HEK293 (cell line): ENCODE results near the gene FNDC1.

Source experiments
- CTCF ChIA-PET: fragments of 350-600 bp; formaldehyde crosslinking; extraction: SDS; loops from one replicate; lab custom pipeline; 2021; ENCODE audit warnings: antibody characterized with exemption; lab: Yijun Ruan, JAX
- POLR2A ChIA-PET: fragments of 300-600 bp; formaldehyde crosslinking; extraction: SDS; loops from one replicate; lab custom pipeline; 2020; ENCODE audit warnings: antibody characterized with exemption, inconsistent platforms; lab: Yijun Ruan, JAX
- H3K27ac ChIP-seq: fragments of 200-500 bp; sonication (Bioruptor generic); 2 replicates; pipeline ENCODE4 v1.5.1; 2014; ENCODE audit warnings: low read depth, low read length, control low read depth, inconsistent platforms; ENCODE audit errors: extremely low read depth
- H3K36me3 ChIP-seq, 2 experiments: fragments of 200-500 bp in 1 of 2; sonication (Bioruptor generic) in 1 of 2; 1 replicate in 1 of 2; 2 replicates in 1 of 2; pipeline ENCODE4 v1.5.1; 2014 to 2017; ENCODE audit warnings: inconsistent platforms in 2 of 2, low read length in 2 of 2; ENCODE audit not compliant: control insufficient read depth in 2 of 2, insufficient read depth in 1 of 2
- H3K4me1 ChIP-seq: fragments of 200-500 bp; sonication (Bioruptor generic); 2 replicates; pipeline ENCODE4 v1.5.1; 2014; ENCODE audit warnings: mild to moderate bottlenecking, low read length, inconsistent platforms; ENCODE audit not compliant: control insufficient read depth, insufficient read depth
- H3K4me3 ChIP-seq: 2 replicates; pipeline ENCODE4 v1.5.1; 2011; ENCODE audit warnings: low read depth, mild to moderate bottlenecking, control low read depth, low read length, moderate library complexity
- H3K9me3 ChIP-seq: fragments of 200-500 bp; sonication (Bioruptor generic); 2 replicates; pipeline ENCODE4 v1.5.1; 2014; ENCODE audit warnings: low read depth, low read length, inconsistent platforms; ENCODE audit not compliant: control insufficient read depth, insufficient read depth
- EGR2 ChIP-seq: fragments of 450-650 bp; formaldehyde crosslinking; IDR thresholded peaks from 2 replicates; pipeline ENCODE4 v1.5.1; 2016; ENCODE audit warnings: low read depth, missing biosample characterization, missing genetic modification characterization
- ELK4 ChIP-seq: IDR thresholded peaks from 2 replicates; pipeline ENCODE4 v1.6.1; 2011; ENCODE audit warnings: mild to moderate bottlenecking, low read depth, low read length, borderline replicate concordance
- HOXA7 ChIP-seq: sonication (generic); formaldehyde crosslinking; IDR thresholded peaks from 2 replicates; pipeline ENCODE4 v1.8.1; 2022; ENCODE audit warnings: missing genetic modification reagents, borderline replicate concordance
- HOXD13 ChIP-seq: sonication (generic); formaldehyde crosslinking; IDR thresholded peaks from 2 replicates; pipeline ENCODE4 v1.8.0; 2022; ENCODE audit warnings: missing genetic modification reagents, borderline replicate concordance
- KLF9 ChIP-seq: fragments of 450-650 bp; formaldehyde crosslinking; IDR thresholded peaks from 2 replicates; pipeline ENCODE4 v1.5.1; 2016; ENCODE audit warnings: missing biosample characterization, missing genetic modification characterization, low read depth
- SCRT1 ChIP-seq: fragments of 450-650 bp; formaldehyde crosslinking; IDR thresholded peaks from 2 replicates; pipeline ENCODE4 v1.5.1; 2016; ENCODE audit warnings: missing biosample characterization, missing genetic modification characterization, borderline replicate concordance
- SCRT2 ChIP-seq: fragments of 450-650 bp; formaldehyde crosslinking; IDR thresholded peaks from 2 replicates; pipeline ENCODE4 v1.5.1; 2016; ENCODE audit warnings: missing biosample characterization, missing genetic modification characterization
- YY2 ChIP-seq: fragments of 450-650 bp; formaldehyde crosslinking; IDR thresholded peaks from 2 replicates; pipeline ENCODE4 v1.5.1; 2016; ENCODE audit warnings: missing biosample characterization, missing genetic modification characterization
- ZBTB1 ChIP-seq: fragments of 450-650 bp; formaldehyde crosslinking; IDR thresholded peaks from 2 replicates; pipeline ENCODE4 v1.5.1; 2016; ENCODE audit warnings: missing biosample characterization, missing genetic modification characterization
- ZBTB8A ChIP-seq: fragments of 450-650 bp; formaldehyde crosslinking; IDR thresholded peaks from 2 replicates; pipeline ENCODE4 v1.5.1; 2016; ENCODE audit warnings: missing biosample characterization, missing genetic modification characterization
- ZFHX2 ChIP-seq: fragments of 450-650 bp; formaldehyde crosslinking; conservative IDR thresholded peaks from 2 replicates; pipeline ENCODE4 v1.5.1; 2016; ENCODE audit warnings: missing biosample characterization, missing genetic modification characterization
- ZNF114 ChIP-seq: fragments of 450-650 bp; formaldehyde crosslinking; IDR thresholded peaks from 2 replicates; pipeline ENCODE4 v1.5.0; 2017; ENCODE audit warnings: missing biosample characterization, missing genetic modification characterization
- ZNF133 ChIP-seq: fragments of 450-650 bp; formaldehyde crosslinking; IDR thresholded peaks from 2 replicates; pipeline ENCODE4 v1.5.1; 2016; ENCODE audit warnings: missing biosample characterization, missing genetic modification characterization
- ZNF184 ChIP-seq: fragments of 450-650 bp; IDR thresholded peaks from 2 replicates; pipeline ENCODE4 v1.5.1; 2018; ENCODE audit warnings: missing biosample characterization, mild to moderate bottlenecking, missing genetic modification characterization
- ZNF211 ChIP-seq: fragments of 450-650 bp; formaldehyde crosslinking; IDR thresholded peaks from 2 replicates; pipeline ENCODE4 v1.5.1; 2016; ENCODE audit warnings: low read depth, missing biosample characterization, missing genetic modification characterization
- ZNF311 ChIP-seq: fragments of 450-650 bp; formaldehyde crosslinking; IDR thresholded peaks from 2 replicates; pipeline ENCODE4 v1.5.1; 2017; ENCODE audit warnings: missing biosample characterization, missing genetic modification characterization, borderline replicate concordance
- ZNF366 ChIP-seq: fragments of 450-650 bp; formaldehyde crosslinking; conservative IDR thresholded peaks from 2 replicates; pipeline ENCODE4 v1.5.1; 2016; ENCODE audit warnings: missing biosample characterization, missing genetic modification characterization
- ZNF423 ChIP-seq: fragments of 450-650 bp; formaldehyde crosslinking; IDR thresholded peaks from 2 replicates; pipeline ENCODE4 v1.5.1; 2016; ENCODE audit warnings: missing biosample characterization, missing genetic modification characterization
- ZNF513 ChIP-seq: fragments of 450-650 bp; IDR thresholded peaks from 2 replicates; pipeline ENCODE4 v1.5.1; 2018; ENCODE audit warnings: missing biosample characterization, missing genetic modification characterization
- ZNF596 ChIP-seq: fragments of 450-650 bp; IDR thresholded peaks from 2 replicates; pipeline ENCODE4 v1.5.0; 2018; ENCODE audit warnings: missing biosample characterization, mild to moderate bottlenecking, missing genetic modification characterization, moderate library complexity
- ZNF654 ChIP-seq: fragments of 450-650 bp; formaldehyde crosslinking; IDR thresholded peaks from 2 replicates; pipeline ENCODE4 v1.5.1; 2016; ENCODE audit warnings: low read depth, missing biosample characterization, missing genetic modification characterization
- ZNF677 ChIP-seq: fragments of 450-650 bp; IDR thresholded peaks from 2 replicates; pipeline ENCODE4 v1.5.0; 2018; ENCODE audit warnings: missing biosample characterization, mild to moderate bottlenecking, missing genetic modification characterization, moderate library complexity
- ZSCAN16 ChIP-seq: fragments of 450-650 bp; formaldehyde crosslinking; IDR thresholded peaks from 2 replicates; pipeline ENCODE4 v1.5.1; 2016; ENCODE audit warnings: missing biosample characterization, missing genetic modification characterization
- ZSCAN23 ChIP-seq: fragments of 450-650 bp; formaldehyde crosslinking; IDR thresholded peaks from 2 replicates; pipeline ENCODE4 v1.5.1; 2016; ENCODE audit warnings: missing biosample characterization, missing genetic modification characterization
- ZXDB ChIP-seq: fragments of 450-650 bp; formaldehyde crosslinking; IDR thresholded peaks from 2 replicates; pipeline ENCODE4 v1.5.1; 2016; ENCODE audit warnings: missing biosample characterization, missing genetic modification characterization
- TF ChIP-seq, protein P1 (sequence below): fragments of 450-650 bp; formaldehyde crosslinking; IDR thresholded peaks from 2 replicates; pipeline ENCODE4 v1.5.1; 2016; ENCODE audit warnings: missing biosample characterization, missing genetic modification characterization
- TF ChIP-seq, protein P2 (sequence below): fragments of 450-650 bp; formaldehyde crosslinking; IDR thresholded peaks from 2 replicates; pipeline ENCODE4 v1.5.1; 2017; ENCODE audit warnings: missing biosample characterization, missing genetic modification characterization
- TF ChIP-seq, protein P3 (sequence below): fragments of 450-650 bp; formaldehyde crosslinking; IDR thresholded peaks from 2 replicates; pipeline ENCODE4; 2016; ENCODE audit warnings: missing biosample characterization, missing genetic modification characterization

Gene FNDC1

DNA sequence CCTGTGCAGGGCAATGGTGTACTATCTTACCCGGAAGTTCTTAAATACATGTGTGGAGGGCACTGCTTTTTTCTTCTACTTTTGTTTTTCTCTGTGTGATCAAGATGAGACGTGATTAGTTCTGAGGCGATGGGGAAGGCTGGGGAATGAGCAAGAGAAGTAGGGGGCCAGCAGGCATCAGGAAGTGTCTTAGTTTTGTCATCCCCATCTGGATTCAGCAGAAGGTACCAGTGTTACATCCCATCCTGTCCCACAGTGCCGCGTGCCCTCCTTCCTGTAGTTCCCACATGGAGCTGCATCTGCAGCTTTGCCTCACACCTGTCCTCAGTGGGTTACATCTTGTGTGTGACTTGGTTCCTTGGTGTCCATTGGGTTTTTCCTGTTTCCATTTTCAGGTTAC is 86.9 kb downstream of the FNDC1 start:
- TF ChIP-seq ZNF133 (tag by site-specific recombination) = no peak
- TF ChIP-seq, protein P1, sequence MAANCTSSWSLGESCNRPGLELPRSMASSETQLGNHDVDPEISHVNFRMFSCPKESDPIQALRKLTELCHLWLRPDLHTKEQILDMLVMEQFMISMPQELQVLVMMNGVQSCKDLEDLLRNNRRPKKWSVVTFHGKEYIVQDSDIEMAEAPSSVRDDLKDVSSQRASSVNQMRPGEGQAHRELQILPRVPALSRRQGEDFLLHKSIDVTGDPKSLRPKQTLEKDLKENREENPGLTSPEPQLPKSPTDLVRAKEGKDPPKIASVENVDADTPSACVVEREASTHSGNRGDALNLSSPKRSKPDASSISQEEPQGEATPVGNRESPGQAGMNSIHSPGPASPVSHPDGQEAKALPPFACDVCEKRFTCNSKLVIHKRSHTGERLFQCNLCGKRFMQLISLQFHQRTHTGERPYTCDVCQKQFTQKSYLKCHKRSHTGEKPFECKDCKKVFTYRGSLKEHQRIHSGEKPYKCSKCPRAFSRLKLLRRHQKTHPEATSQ = no peak
- TF ChIP-seq EGR2 = no peak
- no peak for TF ChIP-seq ZNF677
- no peak for TF ChIP-seq SCRT2 (tag by site-specific recombination)
- no peak for TF ChIP-seq ELK4
- TF ChIP-seq ZNF654 = no peak
- no peak for TF ChIP-seq HOXA7
- TF ChIP-seq ZFHX2 (tag by site-specific recombination) = no peak
- TF ChIP-seq SCRT1 (tag by site-specific recombination) = no peak
- TF ChIP-seq ZNF596 (tag by site-specific recombination) = no peak
- H3K4me1 ChIP-seq = no peaks in the 10 kb centered on the region
- no peak overlapping the region for H3K4me3 ChIP-seq
- POLR2A ChIA-PET = no interaction called here
- H3K36me3 ChIP-seq = no peaks in the 10 kb centered on the region
- no peaks in the 10 kb centered on the region for H3K9me3 ChIP-seq
- H3K27ac ChIP-seq = no peak overlapping the region
- CTCF ChIA-PET = interaction anchor here (1.1 to 1.2 kb wide), 2 partner anchors 20 to 399 kb away, joined by 4 read pairs; no protein-coding TSS in a partner anchor

- Histone ChIP-seq H3K27ac (no peak overlapping the region), H3K4me1 (no peaks in the 10 kb centered on the region), H3K9me3 (no peaks in the 10 kb centered on the region), H3K4me3 (no peak overlapping the region), H3K36me3 (no peaks in the 10 kb centered on the region)
- ChIA-PET POLR2A (no interaction called here), CTCF (interaction anchor here (0.6 to 1.2 kb wide), 4 partner anchors 18 to 190 kb away, joined by 3 to 5 read pairs (median 4); no protein-coding TSS in a partner anchor)
- TF ChIP-seq ZNF114 (no peak), ZNF133 (tag by site-specific recombination) (no peak), ZNF513 (no peak), ZNF184 (tag by site-specific recombination) (no peak), YY2 (no peak), HOXD13 (CRISPR knock-in tag) (no peak), ZBTB1 (tag by site-specific recombination) (no peak), ZNF311 (tag by site-specific recombination) (no peak), ZFHX2 (tag by site-specific recombination) (no peak), ZNF423 (no peak), ZNF366 (no peak), ZSCAN16 (tag by site-specific recombination) (no peak), ZXDB (no peak), ZBTB8A (tag by site-specific recombination) (no peak), KLF9 (tag by site-specific recombination) (no peak), ZSCAN23 (no peak), ZNF211 (tag by site-specific recombination) (no peak)
- TF ChIP-seq, protein P2, sequence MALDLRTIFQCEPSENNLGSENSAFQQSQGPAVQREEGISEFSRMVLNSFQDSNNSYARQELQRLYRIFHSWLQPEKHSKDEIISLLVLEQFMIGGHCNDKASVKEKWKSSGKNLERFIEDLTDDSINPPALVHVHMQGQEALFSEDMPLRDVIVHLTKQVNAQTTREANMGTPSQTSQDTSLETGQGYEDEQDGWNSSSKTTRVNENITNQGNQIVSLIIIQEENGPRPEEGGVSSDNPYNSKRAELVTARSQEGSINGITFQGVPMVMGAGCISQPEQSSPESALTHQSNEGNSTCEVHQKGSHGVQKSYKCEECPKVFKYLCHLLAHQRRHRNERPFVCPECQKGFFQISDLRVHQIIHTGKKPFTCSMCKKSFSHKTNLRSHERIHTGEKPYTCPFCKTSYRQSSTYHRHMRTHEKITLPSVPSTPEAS (tag by site-specific recombination) = no peak
- TF ChIP-seq, protein P3, sequence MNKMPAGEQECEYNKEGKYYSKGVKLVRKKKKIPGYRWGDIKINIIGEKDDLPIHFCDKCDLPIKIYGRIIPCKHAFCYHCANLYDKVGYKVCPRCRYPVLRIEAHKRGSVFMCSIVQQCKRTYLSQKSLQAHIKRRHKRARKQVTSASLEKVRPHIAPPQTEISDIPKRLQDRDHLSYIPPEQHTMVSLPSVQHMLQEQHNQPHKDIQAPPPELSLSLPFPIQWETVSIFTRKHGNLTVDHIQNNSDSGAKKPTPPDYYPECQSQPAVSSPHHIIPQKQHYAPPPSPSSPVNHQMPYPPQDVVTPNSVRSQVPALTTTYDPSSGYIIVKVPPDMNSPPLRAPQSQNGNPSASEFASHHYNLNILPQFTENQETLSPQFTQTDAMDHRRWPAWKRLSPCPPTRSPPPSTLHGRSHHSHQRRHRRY (tag by site-specific recombination) = no peak
Measured at GRCh38 chr6:159257846-159258245, 88.6 kb downstream of the FNDC1 start.
